Activated T-cell treated with anti-CD3 and anti-CD28 coated beads, Interleukin-2, amount 50 U/mL, for 72 hours (primary cell): ENCODE data around the gene ADORA2B. TPM values are rescaled to one million over a fixed set of nuclear protein-coding genes. Genes with fewer than 3 reads are reported as not detected.

Experiments
- ATAC-seq, 2 donors: fragments of 150-1000 bp; cut with Tn5 transposase; replicated peaks in 1 of 2; 2 replicates each; pipeline ENCODE4 v1.10.0; 2021; ENCODE audit warnings: moderate library complexity in 2 of 2, mild to moderate bottlenecking in 1 of 2
- DNase-seq, 2 donors: peaks; one replicate each; pipeline ENCODE4 v3.0.0; 2021 to 2022; ENCODE audit warnings: mixed read lengths in 1 of 2
- H3K27ac Mint-ChIP-seq: one replicate; pipeline ENCODE4 v1.8.0; 2022; ENCODE audit warnings: mild to moderate bottlenecking, moderate library complexity, mixed read lengths
- H3K27me3 Mint-ChIP-seq: one replicate; pipeline ENCODE4 v1.8.0; 2022; ENCODE audit warnings: low read depth, mixed read lengths
- H3K36me3 Mint-ChIP-seq, 2 donors: one replicate each; pipeline ENCODE4 v1.8.0; 2022; ENCODE audit warnings: mixed read lengths in 2 of 2, mild to moderate bottlenecking in 1 of 2; ENCODE audit not compliant: insufficient read depth in 2 of 2
- H3K4me1 Mint-ChIP-seq: one replicate; pipeline ENCODE4 v1.8.0; 2022; ENCODE audit warnings: low read depth, mixed read lengths
- H3K4me3 Mint-ChIP-seq, 2 donors: one replicate each; pipeline ENCODE4 v1.8.0; 2022; ENCODE audit warnings: mild to moderate bottlenecking in 2 of 2, mixed read lengths in 2 of 2, moderate library complexity in 2 of 2
- H3K9me3 Mint-ChIP-seq, 2 donors: one replicate each; pipeline ENCODE4 v1.8.0; 2022; ENCODE audit warnings: mixed read lengths in 2 of 2
- total RNA-seq, 2 donors: library from RNA; stranded (reverse); gene quantifications; one replicate each; pipeline ENCODE4 v1.2.3, GENCODE V29; 2022

Gene ADORA2B
- total RNA-seq, 2 donors from 2014 or later: 0.76 to 1.2 TPM

DNA sequence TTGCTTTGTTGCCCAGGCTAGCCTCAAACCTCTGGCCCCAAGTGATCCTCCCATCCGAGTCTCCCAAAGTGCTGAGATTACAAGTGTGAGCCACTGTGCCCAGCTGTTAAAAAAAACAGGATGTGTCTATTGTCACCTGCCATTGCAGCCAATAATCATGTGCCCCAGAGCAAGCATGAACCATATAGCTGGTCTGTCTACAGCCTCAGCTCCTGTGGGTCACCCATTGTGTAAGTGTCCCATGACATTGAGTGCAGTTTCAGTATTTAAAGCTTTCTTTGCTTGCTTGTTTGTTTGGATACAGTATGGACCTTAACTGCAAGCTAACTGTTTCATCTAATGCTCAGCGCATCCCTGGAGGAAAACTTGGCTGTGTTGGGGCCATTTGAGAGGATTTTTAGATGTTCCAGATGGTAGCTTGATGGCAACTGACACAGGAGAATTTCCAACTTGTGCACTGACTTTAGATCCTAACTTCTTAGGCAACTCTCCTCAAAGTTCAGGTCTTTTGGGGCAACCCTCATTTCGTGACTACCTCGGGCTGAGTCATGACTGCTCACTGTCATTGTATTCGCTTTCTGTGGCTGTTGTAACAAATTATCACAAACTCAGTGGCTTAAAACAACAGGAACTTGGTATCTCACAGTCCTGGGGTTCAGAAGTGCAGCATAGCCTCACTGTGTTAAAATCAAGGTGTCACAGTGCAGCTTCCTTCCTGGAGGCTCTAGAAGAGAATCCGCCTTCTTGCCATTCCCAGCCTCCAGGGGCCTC, 30.3 kb upstream of the ADORA2B start:
- Mint-ChIP-seq H3K4me1 (peaks cover 7% of the 10 kb centered on the region), H3K27me3 (peaks cover 23% of the 10 kb centered on the region), H3K9me3 (no peaks in the 10 kb centered on the region), H3K27ac (no peak overlapping the region), H3K4me3 (peak overlapping the region in 1 of 2 donors; percentile 20), H3K36me3 (no peaks in the 10 kb centered on the region)
- ATAC-seq (peak; percentile 58 to 66), DNase-seq (peak; percentile 8 to 18)

DNA sequence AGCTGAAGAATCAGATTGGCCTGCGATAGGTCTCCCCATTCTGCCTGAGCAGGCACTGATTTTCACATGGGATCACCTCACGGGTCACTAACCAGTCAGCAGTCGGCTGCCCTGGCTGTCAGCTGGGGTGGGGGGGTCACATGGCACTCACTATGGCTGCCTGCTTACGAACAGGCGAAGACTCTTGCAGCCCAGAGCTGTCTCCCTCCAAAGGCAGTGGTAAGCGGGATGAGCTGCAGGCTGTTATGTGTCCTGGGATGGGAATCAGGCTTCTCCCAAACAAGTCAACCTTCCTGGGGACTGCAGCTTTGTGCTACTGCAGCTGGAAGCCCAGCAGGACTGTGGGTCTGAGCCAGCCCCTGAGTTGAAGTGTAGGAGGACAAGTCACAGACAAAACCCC, 29.0 kb upstream of the ADORA2B start:
- ATAC-seq: no peak

DNA sequence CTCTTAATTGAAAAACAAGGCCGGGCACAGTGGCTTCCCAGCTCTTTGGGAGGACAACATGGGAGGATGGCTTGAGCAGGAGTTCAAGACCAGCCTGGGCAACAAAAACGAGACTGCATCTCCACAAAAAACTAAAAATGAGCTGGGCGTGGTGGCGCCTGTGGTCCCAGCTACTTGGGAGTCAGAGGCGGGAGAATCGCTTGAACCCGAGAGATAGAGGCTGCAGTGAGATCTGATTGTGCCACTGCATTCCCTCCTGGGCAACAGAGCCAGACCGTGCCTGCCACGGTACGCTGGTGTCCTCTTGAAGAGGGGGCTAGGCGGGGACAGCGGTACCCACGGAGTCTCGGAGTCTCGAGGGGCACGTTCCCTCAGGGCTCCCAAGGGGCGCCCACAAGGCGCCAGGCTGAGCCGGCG, 27.9 kb upstream of the ADORA2B start:
- no peaks in the 10 kb centered on the region for H3K9me3 Mint-ChIP-seq
- H3K27ac Mint-ChIP-seq: no peak overlapping the region
- no peak for ATAC-seq
- peaks cover 31% of the 10 kb centered on the region for H3K27me3 Mint-ChIP-seq
- no peak for DNase-seq
- H3K36me3 Mint-ChIP-seq: no peaks in the 10 kb centered on the region
- H3K4me3 Mint-ChIP-seq: no peak overlapping the region
- peaks cover 7% of the 10 kb centered on the region for H3K4me1 Mint-ChIP-seq

More for the DNA sequence above, 29.0 kb upstream of the ADORA2B start:
- Mint-ChIP-seq H3K27ac (no peak overlapping the region), H3K9me3 (no peaks in the 10 kb centered on the region), H3K36me3 (no peaks in the 10 kb centered on the region), H3K4me3 (no peak overlapping the region), H3K4me1 (peaks cover 7% of the 10 kb centered on the region), H3K27me3 (peaks cover 26% of the 10 kb centered on the region)
- DNase-seq: no peak

DNA sequence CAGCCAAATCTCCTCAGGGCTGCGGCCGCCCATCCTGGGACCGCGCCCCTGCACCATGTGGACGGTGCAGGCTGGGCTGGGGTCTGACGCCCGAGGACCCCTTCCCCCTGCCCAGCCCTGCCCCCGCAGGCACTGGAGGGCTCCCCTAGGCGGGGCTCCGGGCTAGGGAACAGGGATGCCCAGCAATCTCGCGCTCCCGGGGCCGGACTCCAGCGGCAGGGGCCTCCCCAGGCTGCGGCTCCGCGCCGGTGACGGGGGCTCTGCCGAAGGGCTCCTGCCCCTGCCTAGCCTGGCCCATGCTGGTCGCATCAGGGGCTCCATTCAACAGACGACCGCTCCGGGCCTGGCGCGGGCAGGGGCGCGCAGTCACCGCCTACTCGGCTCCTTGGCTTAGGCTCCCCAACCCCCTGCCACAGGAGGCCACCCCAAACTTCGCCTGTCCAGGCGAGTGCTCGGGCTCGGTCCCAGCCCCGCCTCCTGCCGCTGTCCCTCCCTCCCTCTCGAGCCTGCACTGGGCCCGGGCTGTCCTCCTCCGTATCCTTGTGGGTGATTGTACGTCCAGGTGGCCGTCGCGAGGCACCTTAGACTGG, 27.4 kb upstream of the ADORA2B start:
- ATAC-seq (no peak), DNase-seq (no peak)
- Mint-ChIP-seq H3K9me3 (no peaks in the 10 kb centered on the region), H3K27ac (no peak overlapping the region), H3K36me3 (no peaks in the 10 kb centered on the region), H3K27me3 (peaks cover 31% of the 10 kb centered on the region), H3K4me3 (no peak overlapping the region), H3K4me1 (peaks cover 7% of the 10 kb centered on the region)

DNA sequence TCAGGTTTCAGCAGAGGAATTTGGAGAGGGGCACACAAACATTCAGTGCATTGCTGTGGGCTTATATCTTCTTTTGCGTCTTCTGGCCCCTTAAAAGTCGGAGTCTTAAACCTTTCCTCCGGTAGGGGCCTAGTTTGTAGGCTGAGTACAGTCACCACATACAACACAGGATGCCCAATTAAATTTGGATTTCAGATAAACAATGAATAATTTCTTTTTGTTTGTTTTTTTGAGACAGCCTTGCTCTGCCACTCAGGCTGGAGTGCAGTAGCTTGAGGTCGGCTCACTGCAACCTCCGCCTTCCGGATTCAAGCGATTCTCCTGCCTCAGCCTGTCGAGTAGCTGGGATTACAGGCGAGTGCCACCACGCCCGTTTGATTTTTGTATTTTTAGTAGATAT, 26.7 kb upstream of the ADORA2B start:
- H3K4me3 Mint-ChIP-seq: no peak overlapping the region
- peaks cover 31% of the 10 kb centered on the region for H3K27me3 Mint-ChIP-seq
- H3K9me3 Mint-ChIP-seq: no peaks in the 10 kb centered on the region
- no peak overlapping the region for H3K27ac Mint-ChIP-seq
- DNase-seq: no peak
- H3K36me3 Mint-ChIP-seq: no peaks in the 10 kb centered on the region
- ATAC-seq: no peak
- peaks cover 7% of the 10 kb centered on the region for H3K4me1 Mint-ChIP-seq

DNA sequence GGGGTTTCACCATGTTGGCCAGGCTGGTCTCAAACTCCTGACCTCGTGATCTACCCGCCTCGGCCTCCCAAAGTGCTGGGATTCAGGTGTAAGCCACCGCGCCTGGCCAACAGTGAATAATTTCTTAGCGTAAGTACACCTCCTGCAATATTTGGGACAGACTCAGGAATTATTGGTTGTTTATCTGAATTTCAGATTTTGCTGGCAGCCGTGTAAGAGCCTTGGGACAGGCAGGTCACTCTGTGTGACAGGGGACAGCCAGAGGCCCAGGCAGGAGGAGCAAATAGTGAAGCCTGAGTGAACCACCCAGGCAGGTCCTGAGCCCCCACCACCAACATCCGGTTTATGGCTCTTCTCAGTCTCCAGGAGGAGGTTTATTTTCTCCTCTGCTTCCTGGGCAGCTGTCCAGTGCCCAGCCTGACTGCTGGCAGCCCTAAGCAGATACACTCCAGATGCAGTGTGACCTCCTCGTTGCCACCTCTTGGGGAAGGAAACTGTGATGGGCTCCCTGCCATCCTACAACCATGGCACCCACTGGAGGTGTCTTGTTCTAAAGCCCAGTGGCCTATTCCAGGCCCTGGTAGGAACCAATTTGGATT, 26.2 kb upstream of the ADORA2B start:
- no peaks in the 10 kb centered on the region for H3K36me3 Mint-ChIP-seq
- no peaks in the 10 kb centered on the region for H3K9me3 Mint-ChIP-seq
- peaks cover 7% of the 10 kb centered on the region for H3K4me1 Mint-ChIP-seq
- ATAC-seq (no peak), DNase-seq (no peak)
- H3K4me3 Mint-ChIP-seq: no peak overlapping the region
- no peak overlapping the region for H3K27ac Mint-ChIP-seq
- peaks cover 31% of the 10 kb centered on the region for H3K27me3 Mint-ChIP-seq

- Mint-ChIP-seq H3K27ac (no peak overlapping the region), H3K4me1 (peaks cover 7% of the 10 kb centered on the region), H3K36me3 (no peaks in the 10 kb centered on the region), H3K27me3 (peaks cover 31% of the 10 kb centered on the region), H3K9me3 (no peaks in the 10 kb centered on the region), H3K4me3 (no peak overlapping the region)
- DNase-seq (no peak), ATAC-seq (no peak)
These were observed 25.5 kb upstream of the ADORA2B start for GRCh38 chr17:15919466-15919865.

- DNase-seq (no peak), ATAC-seq (no peak)
- Mint-ChIP-seq H3K4me1 (no peaks in the 10 kb centered on the region), H3K4me3 (no peak overlapping the region), H3K9me3 (no peaks in the 10 kb centered on the region), H3K27ac (no peak overlapping the region), H3K36me3 (no peaks in the 10 kb centered on the region), H3K27me3 (peaks cover 31% of the 10 kb centered on the region)
These were observed 24.1 kb upstream of the ADORA2B start for GRCh38 chr17:15920758-15921239.

GRCh38 chr17:15921640-15922039, 23.3 kb upstream of the ADORA2B start:
- peaks cover 23% of the 10 kb centered on the region for H3K27me3 Mint-ChIP-seq
- no peaks in the 10 kb centered on the region for H3K36me3 Mint-ChIP-seq
- H3K4me1 Mint-ChIP-seq: no peaks in the 10 kb centered on the region
- no peak overlapping the region for H3K27ac Mint-ChIP-seq
- no peak for ATAC-seq
- no peak for DNase-seq
- no peaks in the 10 kb centered on the region for H3K9me3 Mint-ChIP-seq
- no peak overlapping the region for H3K4me3 Mint-ChIP-seq

DNA sequence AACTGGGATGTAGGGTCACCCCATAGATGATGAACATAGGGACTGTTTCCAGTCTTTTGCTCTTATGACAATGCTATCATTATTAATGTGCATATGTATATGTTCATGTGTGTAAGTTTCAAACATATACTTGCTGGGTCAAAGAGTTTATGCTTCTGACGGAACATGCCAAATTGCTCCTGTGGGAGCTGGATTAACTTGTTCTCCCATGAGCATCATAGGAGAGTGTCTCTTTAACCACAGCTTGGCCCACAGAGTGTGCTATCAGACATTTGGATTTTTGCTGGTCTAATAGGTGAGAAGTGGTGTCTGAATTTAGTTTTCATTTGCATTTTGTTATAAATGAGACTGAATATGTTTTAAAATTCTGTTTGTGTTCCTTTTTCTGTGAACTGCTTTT, 22.3 kb upstream of the ADORA2B start:
- Mint-ChIP-seq H3K4me3 (no peak overlapping the region), H3K27ac (no peak overlapping the region), H3K9me3 (no peaks in the 10 kb centered on the region), H3K4me1 (no peaks in the 10 kb centered on the region), H3K27me3 (peaks cover 19% of the 10 kb centered on the region), H3K36me3 (no peaks in the 10 kb centered on the region)
- ATAC-seq: no peak
- no peak for DNase-seq

GRCh38 chr17:15926039-15926740, 18.7 kb upstream of the ADORA2B start:
- H3K9me3 Mint-ChIP-seq: no peaks in the 10 kb centered on the region
- no peak for ATAC-seq
- peaks cover 26% of the 10 kb centered on the region for H3K27me3 Mint-ChIP-seq
- H3K4me3 Mint-ChIP-seq: no peak overlapping the region
- H3K36me3 Mint-ChIP-seq: no peaks in the 10 kb centered on the region
- H3K4me1 Mint-ChIP-seq: no peaks in the 10 kb centered on the region
- no peak for DNase-seq
- H3K27ac Mint-ChIP-seq: no peak overlapping the region

GRCh38 chr17:15928286-15928785, 16.6 kb upstream of the ADORA2B start:
- Mint-ChIP-seq H3K27me3 (peaks cover 24% of the 10 kb centered on the region), H3K4me1 (no peaks in the 10 kb centered on the region), H3K4me3 (no peak overlapping the region), H3K27ac (no peak overlapping the region), H3K9me3 (no peaks in the 10 kb centered on the region), H3K36me3 (no peaks in the 10 kb centered on the region)
- no peak for ATAC-seq
- DNase-seq: no peak

DNA sequence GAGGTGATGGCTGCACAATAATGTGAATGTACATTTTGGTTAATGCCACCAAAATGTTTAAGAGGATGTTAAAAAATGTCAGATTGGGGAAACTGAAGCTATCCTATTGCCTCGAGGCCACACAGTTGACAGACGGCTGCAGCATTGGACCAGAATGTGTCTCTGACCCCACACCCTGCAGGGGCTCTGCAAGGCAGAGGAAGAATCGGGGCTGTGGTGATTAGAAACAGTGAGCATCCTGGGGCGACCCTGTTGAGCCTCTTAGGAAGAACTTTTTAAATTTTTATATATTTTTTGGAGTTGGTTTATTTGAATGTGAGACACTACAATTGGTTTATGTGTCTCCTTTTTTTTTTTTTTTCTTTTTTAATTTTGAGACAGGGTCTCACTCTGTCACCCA, 15.0 kb upstream of the ADORA2B start:
- Mint-ChIP-seq H3K4me3 (no peak overlapping the region), H3K36me3 (no peaks in the 10 kb centered on the region), H3K27me3 (peaks cover 24% of the 10 kb centered on the region), H3K27ac (no peak overlapping the region), H3K4me1 (no peaks in the 10 kb centered on the region), H3K9me3 (no peaks in the 10 kb centered on the region)
- no peak for DNase-seq
- ATAC-seq: no peak
